Calu3 (cell line): ENCODE data around the gene MORF4L1. TPM values are rescaled to one million over a fixed set of nuclear protein-coding genes. Genes with fewer than 3 reads are reported as not detected.

ENCODE experiments used
- BruUV-seq: library from RNA; stranded (reverse); fragments of 400-500 nt; replicated peaks from 2 replicates; lab custom pipeline; 2021; lab: Mats Ljungman, UMichigan
- CTCF ChIA-PET: fragments of 300-600 bp; sonication (Branson Sonifier 250); formaldehyde crosslinking; loops from one replicate; lab custom pipeline; 2022; ENCODE audit warnings: antibody characterized with exemption; lab: Charles Lee
- DNase-seq: peaks from one replicate; pipeline ENCODE4 v3.0.0; 2022
- H3K27ac Mint-ChIP-seq: one replicate; pipeline ENCODE4 v1.8.0; 2022; ENCODE audit warnings: mixed read lengths; ENCODE audit not compliant: unreplicated experiment
- H3K27me3 Mint-ChIP-seq: one replicate; pipeline ENCODE4 v1.8.0; 2022; ENCODE audit warnings: mixed read lengths; ENCODE audit not compliant: unreplicated experiment
- H3K36me3 Mint-ChIP-seq: one replicate; pipeline ENCODE4 v1.8.0; 2022; ENCODE audit warnings: mild to moderate bottlenecking, moderate library complexity, mixed read lengths; ENCODE audit not compliant: insufficient read depth, unreplicated experiment
- H3K4me1 Mint-ChIP-seq: one replicate; pipeline ENCODE4 v1.8.0; 2022; ENCODE audit warnings: mild to moderate bottlenecking, low read depth, mixed read lengths; ENCODE audit not compliant: unreplicated experiment
- H3K4me3 Mint-ChIP-seq: one replicate; pipeline ENCODE4 v1.8.0; 2022; ENCODE audit warnings: mild to moderate bottlenecking, low read depth, moderate library complexity, mixed read lengths; ENCODE audit not compliant: unreplicated experiment
- H3K9me3 Mint-ChIP-seq: one replicate; pipeline ENCODE4 v1.8.0; 2022; ENCODE audit warnings: low read depth, mixed read lengths; ENCODE audit not compliant: unreplicated experiment
- CTCF ChIP-seq: fragments of 200-600 bp; IDR thresholded peaks from one replicate; pipeline ENCODE4 v1.8.0; 2022; ENCODE audit warnings: antibody characterized with exemption; ENCODE audit not compliant: unreplicated experiment
- intact Hi-C: fragments of 100-400 bp; cut with micrococcal nuclease; formaldehyde crosslinking; loops from one replicate; pipeline ENCODE4 v1.10.0; 2022; ENCODE audit not compliant: unreplicated experiment
- total RNA-seq: library from RNA; stranded (reverse); gene quantifications from 2 replicates; pipeline ENCODE4 v1.2.3, GENCODE V29; 2022

Gene MORF4L1
- total RNA-seq, 1 experiment from 2014 or later, result 335 TPM

- peaks cover 63% of the 10 kb centered on the region for H3K36me3 Mint-ChIP-seq
Observed at GRCh38 chr15:78921517-78921916, 48.8 kb downstream of the MORF4L1 start.

GRCh38 chr15:78921940-78922339, 49.2 kb downstream of the MORF4L1 start:
- Mint-ChIP-seq H3K4me1 (no peaks in the 10 kb centered on the region), H3K27ac (peak overlapping the region; percentile 20), H3K9me3 (no peaks in the 10 kb centered on the region), H3K4me3 (no peak overlapping the region), H3K36me3 (peaks cover 63% of the 10 kb centered on the region), H3K27me3 (no peaks in the 10 kb centered on the region)
- intact Hi-C loops, result no loop called here
- DNase-seq, result no peak
- TF ChIP-seq CTCF, result no peak
- BruUV-seq, result no TSS peak
- CTCF ChIA-PET, result interaction anchor here (0.7 to 1.1 kb wide), 2 partner anchors 15 to 85 kb away, joined by 3 read pairs; no protein-coding TSS in a partner anchor

More at GRCh38 chr15:78921517-78921916, 48.8 kb downstream of the MORF4L1 start:
- Mint-ChIP-seq H3K27ac (no peak overlapping the region), H3K9me3 (no peaks in the 10 kb centered on the region), H3K4me1 (no peaks in the 10 kb centered on the region), H3K4me3 (no peak overlapping the region), H3K27me3 (no peaks in the 10 kb centered on the region)
- CTCF ChIA-PET, result interaction anchor here (0.7 kb wide), 1 partner anchor 14 kb away, joined by 3 read pairs; no protein-coding TSS in a partner anchor
- DNase-seq, result no peak
- TF ChIP-seq CTCF, result no peak
- no TSS peak for BruUV-seq
- intact Hi-C loops, result no loop called here

DNA sequence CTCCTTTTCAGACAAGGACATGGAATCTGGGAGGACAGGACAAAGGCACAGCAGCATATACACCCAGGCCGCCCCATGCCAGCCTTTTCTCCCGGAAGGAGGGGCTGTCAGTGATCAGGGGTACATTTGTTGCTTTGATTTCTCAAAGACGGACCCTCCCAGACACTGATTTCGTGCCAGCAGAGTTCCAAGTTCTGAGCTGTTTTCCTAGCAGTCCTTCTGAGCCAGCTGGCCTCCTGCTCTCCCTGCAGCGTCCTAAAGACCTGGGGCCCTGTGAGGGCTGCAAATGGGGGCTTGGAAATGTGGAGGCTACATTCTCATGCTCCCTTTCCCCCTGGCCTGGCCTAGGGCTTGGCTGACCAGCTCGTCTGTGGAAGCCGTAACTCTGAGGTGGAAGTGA, 49.8 kb downstream of the MORF4L1 start:
- BruUV-seq, result no TSS peak
- no peak for TF ChIP-seq CTCF
- no peak overlapping the region for H3K4me3 Mint-ChIP-seq

DNA sequence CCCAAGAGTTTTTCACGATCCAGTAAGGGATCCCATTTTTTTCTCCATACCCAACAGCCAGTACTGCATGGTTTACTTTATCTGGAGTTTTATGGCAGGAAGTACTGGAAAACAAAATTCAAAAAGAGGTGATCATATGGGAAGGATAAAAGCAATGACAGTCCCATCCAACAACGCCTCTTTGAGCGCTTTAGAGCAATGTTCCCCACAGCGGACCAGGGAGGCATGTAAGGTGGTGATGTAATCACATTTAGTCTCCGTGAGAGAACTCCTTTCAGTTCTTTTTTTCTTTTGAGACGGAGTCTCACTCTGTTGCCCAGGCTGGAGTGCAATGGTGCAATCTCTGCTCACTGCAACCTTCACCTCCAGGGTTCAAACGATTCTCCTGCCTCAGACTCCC, 50.3 kb downstream of the MORF4L1 start:
- TF ChIP-seq CTCF, result no peak
- Mint-ChIP-seq H3K27ac (no peak overlapping the region), H3K36me3 (peaks cover 72% of the 10 kb centered on the region), H3K27me3 (no peaks in the 10 kb centered on the region), H3K4me1 (no peaks in the 10 kb centered on the region), H3K9me3 (no peaks in the 10 kb centered on the region), H3K4me3 (no peak overlapping the region)
- no TSS peak for BruUV-seq
- DNase-seq, result no peak
- intact Hi-C loops, result no loop called here
- CTCF ChIA-PET, result interaction anchor here (1.1 kb wide), 1 partner anchor 84 kb away, joined by 3 read pairs; no protein-coding TSS in a partner anchor

More for the DNA sequence above, 49.8 kb downstream of the MORF4L1 start:
- peaks cover 68% of the 10 kb centered on the region for H3K36me3 Mint-ChIP-seq
- peak overlapping the region; percentile 20 for H3K27ac Mint-ChIP-seq
- intact Hi-C loops, result no loop called here
- no peak for DNase-seq
- H3K9me3 Mint-ChIP-seq, result no peaks in the 10 kb centered on the region
- no peaks in the 10 kb centered on the region for H3K4me1 Mint-ChIP-seq
- no peaks in the 10 kb centered on the region for H3K27me3 Mint-ChIP-seq
- CTCF ChIA-PET, result interaction anchor here (1.1 kb wide), 1 partner anchor 85 kb away, joined by 3 read pairs; no protein-coding TSS in a partner anchor
